HG02840 (cell line): ENCODE data around the gene RPAP3.

Experiments used
- ATAC-seq: cut with Tn5 transposase; IDR thresholded peaks from one replicate; pipeline ENCODE4 v1.9.1; 2021; ENCODE audit warnings: mild to moderate bottlenecking, moderate library complexity, moderate number of reproducible peaks; ENCODE audit not compliant: unreplicated experiment, low FRiP score

RPAP3 gene, protein sequence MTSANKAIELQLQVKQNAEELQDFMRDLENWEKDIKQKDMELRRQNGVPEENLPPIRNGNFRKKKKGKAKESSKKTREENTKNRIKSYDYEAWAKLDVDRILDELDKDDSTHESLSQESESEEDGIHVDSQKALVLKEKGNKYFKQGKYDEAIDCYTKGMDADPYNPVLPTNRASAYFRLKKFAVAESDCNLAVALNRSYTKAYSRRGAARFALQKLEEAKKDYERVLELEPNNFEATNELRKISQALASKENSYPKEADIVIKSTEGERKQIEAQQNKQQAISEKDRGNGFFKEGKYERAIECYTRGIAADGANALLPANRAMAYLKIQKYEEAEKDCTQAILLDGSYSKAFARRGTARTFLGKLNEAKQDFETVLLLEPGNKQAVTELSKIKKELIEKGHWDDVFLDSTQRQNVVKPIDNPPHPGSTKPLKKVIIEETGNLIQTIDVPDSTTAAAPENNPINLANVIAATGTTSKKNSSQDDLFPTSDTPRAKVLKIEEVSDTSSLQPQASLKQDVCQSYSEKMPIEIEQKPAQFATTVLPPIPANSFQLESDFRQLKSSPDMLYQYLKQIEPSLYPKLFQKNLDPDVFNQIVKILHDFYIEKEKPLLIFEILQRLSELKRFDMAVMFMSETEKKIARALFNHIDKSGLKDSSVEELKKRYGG

GRCh38 chr12:47705566-47706425 lies at the start of gene RPAP3:
Gene RPAP3, minus strand, starts transcription at chr12:47706030. Its CDS starts 3,190 bp downstream, at chr12:47702840.
- peak; percentile 72 for ATAC-seq

GRCh38 chr12:47754881-47755280 lies 49.1 kb upstream of the RPAP3 start:
- ATAC-seq = no peak

DNA sequence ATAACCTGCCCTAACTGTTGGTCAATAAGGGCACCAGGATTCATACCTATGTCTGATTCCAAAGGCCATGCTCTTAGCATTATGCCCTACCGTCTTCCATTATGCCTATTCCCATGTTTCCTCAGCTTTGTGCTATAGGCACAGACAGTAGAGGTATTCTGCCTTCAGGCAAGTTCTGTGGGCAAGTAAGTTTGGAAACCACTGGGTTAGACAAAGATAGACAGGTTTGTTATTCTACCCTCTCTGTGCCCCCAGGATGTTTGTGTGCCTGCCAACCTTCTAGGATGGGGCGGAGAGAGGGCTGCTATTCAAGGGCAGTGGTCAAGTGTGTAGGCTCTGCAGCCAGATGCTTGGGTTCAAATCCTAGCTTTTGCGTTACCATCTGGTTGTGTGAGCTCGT lies 48.3 kb upstream of the RPAP3 start:
- ATAC-seq = no peak

DNA sequence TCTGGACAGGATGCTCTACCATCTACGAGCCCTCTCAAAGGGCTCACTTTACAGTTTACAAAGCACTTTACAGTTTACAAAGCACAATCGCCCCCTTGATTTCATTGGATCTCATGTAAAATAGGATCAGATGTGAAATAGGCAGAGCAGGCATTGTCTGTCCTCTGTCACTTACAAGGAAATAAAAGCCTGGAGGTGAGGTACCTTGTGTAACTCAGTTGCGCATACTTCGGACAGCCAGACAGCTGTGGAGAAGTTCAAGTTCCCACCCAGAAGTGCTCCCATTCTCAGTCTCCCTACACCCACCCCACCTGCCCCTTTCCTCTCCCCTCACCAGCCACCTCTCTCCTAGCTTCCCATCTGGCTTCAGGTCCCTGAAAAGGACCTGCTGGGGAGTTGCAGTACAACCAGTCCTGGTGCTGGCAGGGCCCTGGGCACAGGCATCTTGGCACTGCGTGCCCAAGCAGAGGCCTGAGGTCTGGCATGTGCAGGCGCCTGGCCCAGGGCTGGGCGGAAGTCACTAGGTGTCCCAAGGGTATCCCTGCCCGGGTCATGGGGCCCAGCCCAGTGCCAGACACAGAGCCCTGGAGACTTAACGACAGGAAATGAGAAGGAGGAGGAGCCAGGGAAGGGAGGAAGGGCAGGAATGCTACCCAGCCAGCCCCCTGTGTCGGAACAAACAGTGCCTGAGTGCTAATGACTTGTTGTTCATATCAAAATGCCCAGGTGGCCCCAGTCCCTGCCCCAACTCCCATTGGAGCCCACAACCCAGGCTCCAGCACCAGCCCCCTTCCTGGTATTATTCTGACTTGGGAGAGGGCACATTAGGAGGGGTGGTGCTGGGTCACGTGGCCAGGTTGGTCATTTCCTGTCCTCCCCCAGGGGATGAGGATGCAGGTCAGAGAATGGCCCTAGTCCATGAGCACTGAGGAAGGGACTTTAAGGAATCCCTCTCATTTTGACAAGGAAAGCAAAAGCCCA lies 47.5 kb upstream of the RPAP3 start:
- ATAC-seq = no peak

DNA sequence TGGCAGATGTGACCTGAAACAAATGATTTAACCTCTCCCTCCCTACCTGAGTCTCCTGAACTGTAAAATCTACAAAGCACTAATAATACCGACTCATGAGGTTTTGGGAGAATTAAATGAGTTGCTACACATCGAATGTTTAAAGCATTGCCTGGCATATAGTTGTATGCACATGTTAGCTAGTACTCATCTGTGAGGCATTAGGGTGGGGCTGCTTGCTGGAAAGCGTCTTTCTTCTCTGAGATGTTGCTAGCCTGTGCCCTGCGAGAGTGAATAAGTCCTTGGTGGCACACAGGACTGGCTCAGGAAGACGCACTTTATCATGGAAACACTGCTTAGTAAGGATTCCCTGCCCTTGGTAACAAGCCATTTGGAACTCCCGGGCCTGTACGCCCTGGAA lies 46.7 kb upstream of the RPAP3 start:
- ATAC-seq = no peak

DNA sequence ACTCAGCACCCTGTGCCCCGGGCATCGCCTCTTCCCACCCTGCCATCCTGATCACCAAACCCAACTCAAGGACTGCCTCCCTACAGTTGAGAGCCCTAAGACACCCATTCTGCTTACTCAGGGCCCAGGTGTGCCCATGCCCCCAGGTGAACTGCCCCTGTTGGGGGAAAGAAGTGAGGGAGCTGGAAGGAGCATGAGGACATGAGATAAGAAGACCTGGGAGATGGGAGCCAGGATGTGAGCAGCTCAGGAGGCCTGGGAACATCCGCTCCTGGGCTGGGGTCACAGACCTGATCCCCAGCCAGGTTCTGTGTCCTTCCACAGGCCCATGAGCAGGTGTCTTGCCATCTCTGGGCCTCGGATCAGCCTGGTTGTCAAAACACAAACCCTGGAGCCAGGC lies 46.3 kb upstream of the RPAP3 start:
- ATAC-seq = no peak

DNA sequence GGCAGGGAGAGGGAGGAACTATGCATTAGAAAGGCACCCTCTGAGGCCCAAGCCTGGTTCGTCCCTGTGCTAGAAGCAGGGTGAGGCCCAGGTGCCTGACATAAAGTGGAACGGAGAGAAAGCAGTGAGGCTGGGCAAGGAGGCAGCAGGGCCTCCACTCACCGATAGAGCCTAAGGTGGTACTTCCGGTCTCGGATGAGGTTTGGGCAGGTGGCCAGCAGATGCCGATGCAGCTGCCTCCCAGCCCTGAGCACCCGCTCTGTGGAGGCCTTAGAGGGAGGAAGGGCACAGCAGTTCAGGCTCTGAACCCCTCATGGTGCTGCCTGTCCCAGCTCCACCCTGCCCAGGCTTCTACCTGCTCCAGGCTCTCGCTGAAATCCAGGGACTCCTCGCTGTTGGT lies 45.7 kb upstream of the RPAP3 start:
- no peak for ATAC-seq

DNA sequence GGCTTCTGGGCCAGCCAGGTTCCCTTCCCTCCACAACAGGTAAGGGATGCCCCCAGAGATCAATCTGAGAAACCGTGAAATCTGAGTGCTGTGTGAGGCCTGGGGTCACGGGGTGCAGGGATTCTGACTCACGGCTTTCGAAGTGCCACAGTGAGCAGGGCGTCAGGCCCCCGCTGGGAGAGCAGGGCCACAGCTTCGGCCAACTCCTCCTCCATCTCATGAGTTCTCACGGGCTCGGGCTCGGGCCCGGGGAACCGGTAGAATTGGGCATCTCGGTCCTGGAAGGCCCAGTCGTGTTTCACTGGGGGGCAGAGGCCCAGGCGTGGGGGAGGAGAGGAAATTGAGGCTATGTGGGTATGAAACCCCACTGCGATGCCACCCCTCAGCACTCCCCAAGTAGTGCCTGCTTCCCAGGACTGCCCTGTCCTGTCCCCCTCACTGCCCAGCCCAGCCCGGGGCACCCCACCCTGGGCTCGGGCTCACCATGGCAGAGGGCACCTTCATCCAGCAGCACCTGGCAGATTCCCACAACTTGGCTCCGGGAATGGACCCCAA lies 45.2 kb upstream of the RPAP3 start:
- ATAC-seq = no peak

- no peak for ATAC-seq
Observed at GRCh38 chr12:47750229-47750798, 44.5 kb upstream of the RPAP3 start.

DNA sequence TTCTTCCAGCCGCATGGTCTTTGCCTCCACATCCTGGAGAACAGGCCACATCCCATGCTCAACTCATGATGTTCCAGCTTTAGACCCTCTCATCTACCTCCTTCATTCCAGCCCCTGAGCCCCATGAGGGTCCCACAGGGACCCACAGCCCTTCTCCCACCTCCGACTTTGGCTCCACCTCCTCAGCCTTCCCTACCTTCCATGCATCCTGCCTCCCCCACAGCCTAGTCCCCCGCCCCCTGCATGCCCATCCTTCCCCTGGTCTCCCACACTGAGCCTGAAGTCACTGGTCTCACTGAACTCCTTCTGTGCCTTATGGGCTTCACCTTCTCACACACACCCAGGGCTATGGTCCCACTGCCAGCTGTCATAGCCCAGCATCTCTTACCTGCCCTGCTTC lies 43.1 kb upstream of the RPAP3 start:
- no peak for ATAC-seq

GRCh38 chr12:47748507-47748828 lies 42.6 kb upstream of the RPAP3 start:
- no peak for ATAC-seq

DNA sequence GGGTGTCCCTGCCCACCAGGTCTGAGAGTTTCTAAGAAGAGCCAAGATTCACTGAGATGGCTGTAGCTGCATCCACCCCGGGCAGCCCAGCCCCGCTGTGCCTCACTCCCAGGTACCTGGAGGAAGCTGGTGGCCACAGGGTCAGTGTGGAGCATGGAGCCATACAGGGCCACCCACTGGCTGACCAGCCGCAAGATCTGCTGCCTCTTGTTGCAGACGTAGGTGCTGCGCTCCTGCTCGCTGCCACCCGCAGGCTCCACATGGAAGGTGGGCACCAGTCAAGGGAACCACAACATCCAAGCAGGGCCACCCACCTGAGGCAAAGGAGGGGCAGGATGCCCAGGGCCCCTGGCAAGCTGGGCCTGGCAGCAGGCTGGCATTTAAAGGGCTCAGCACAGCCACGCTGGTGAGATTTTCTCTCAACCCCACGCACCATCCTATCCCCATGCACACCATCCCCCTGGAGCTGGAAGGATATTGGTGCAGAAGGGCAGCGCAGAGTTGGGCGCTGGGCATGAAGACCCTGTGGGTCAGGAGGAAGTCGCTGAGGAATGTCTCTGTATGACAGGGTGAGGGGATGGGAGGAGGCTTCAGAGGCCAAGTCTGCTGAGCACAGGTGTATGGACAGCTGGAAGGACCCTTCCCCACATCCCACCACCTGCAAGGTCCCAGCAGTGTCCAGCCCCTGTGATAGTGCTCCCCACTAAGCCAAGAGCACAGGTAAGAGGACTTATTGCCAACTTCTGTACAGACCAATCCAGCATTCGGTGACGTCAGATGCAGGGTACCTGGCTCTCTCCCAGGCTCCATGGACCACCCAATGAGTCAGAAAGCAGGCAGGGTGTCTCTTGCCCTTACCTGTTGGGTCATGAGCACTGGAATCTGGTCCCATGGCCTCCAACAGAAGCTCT lies 42.0 kb upstream of the RPAP3 start:
- ATAC-seq = no peak

DNA sequence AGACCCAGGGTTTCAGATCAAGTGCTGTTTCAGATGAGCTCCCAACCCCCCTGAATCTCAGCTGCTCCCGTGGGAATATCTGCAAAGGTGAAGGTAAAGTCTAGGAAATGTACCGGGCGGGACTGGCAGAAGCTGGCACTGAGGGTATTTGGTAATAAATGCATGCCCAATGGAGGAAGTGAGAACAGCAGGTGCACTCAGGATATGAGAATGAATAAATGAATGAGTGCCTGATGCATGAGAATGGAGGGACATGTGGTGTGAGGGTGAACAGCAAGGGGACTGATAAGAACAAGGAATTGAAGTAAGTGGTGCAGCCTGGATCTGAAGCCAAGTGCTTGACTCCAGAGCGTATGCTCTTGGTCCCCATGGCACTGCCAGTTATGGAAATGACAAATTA lies 41.3 kb upstream of the RPAP3 start:
- no peak for ATAC-seq

- no peak for ATAC-seq
Observed at GRCh38 chr12:47746523-47746922, 40.7 kb upstream of the RPAP3 start.

GRCh38 chr12:47746073-47746472 lies 40.2 kb upstream of the RPAP3 start:
- ATAC-seq = no peak

DNA sequence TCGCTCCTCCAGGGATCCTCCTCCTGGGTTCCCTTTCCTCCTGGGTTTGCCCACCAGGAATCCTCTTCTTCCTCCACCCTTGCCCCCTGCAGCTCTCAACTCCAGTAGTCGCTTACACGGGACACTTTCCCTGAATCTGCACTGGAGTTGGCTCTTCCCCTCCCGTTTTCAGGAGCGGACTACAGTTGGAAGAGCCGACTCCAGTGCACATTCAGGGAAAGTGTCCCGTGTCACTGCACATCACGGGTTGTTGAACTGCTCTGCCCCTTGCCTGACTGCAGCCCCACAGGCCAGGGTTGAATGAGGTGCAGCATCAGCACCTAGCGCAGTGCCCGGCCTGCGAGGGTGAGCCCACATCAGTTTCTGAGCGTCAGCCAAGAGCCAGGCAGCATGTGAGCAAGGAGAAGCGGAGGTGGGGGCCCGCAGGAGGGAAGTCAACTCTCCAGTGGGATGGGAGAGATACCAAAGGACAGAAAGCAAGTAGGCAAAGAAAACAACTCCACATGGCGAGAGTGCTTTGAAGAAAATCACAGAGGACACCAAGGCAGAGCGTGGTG lies 39.7 kb upstream of the RPAP3 start:
- ATAC-seq = no peak

DNA sequence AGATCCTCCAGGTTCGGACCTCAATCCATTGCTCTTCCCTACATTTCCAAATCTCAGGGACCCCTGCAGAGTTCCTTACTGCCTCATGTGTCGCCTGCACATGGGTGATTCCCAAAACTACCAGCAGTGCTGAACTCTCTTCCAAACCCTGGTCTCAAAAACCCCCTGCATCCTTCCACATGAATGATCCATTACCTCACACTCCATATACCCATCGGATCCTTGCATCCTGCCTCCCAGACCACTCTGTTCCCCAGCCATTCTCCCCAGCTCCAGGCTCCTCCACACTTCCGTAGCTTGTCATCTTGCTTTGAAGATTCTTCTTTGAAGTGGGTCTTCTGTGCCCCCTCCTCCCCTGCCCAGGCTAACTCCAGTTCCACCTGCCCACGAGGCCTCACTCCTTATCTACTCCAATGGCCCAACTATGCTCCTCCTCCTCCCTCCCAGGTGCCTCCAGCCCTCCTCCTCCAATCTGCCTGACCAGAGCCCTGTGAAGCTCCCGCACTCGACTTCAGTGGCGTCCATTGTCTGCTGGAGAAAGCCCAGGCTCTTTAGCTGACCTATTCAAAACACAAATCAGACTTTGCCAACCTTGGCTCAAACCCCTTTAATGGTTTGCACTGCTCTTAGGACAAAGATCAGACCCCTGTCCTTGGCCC lies 39.1 kb upstream of the RPAP3 start:
- no peak for ATAC-seq
